AG10803 (cell line): ENCODE measurements around the gene LRRC55.

ENCODE experiments used
- DNase-seq: peaks from one replicate; pipeline ENCODE4 v3.0.0; 2010; ENCODE audit warnings: low read depth
- H3K4me3 ChIP-seq: 2 replicates; pipeline ENCODE4 v1.5.1; 2011; ENCODE audit warnings: mild to moderate bottlenecking, low read length, control low read depth
- TF ChIP-seq, protein P1 (sequence below): conservative IDR thresholded peaks from 2 replicates; pipeline ENCODE4 v1.5.1; 2011; ENCODE audit warnings: mild to moderate bottlenecking, low read length, control low read depth, inconsistent platforms

The LRRC55 gene, protein sequence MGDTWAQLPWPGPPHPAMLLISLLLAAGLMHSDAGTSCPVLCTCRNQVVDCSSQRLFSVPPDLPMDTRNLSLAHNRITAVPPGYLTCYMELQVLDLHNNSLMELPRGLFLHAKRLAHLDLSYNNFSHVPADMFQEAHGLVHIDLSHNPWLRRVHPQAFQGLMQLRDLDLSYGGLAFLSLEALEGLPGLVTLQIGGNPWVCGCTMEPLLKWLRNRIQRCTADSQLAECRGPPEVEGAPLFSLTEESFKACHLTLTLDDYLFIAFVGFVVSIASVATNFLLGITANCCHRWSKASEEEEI

DNA sequence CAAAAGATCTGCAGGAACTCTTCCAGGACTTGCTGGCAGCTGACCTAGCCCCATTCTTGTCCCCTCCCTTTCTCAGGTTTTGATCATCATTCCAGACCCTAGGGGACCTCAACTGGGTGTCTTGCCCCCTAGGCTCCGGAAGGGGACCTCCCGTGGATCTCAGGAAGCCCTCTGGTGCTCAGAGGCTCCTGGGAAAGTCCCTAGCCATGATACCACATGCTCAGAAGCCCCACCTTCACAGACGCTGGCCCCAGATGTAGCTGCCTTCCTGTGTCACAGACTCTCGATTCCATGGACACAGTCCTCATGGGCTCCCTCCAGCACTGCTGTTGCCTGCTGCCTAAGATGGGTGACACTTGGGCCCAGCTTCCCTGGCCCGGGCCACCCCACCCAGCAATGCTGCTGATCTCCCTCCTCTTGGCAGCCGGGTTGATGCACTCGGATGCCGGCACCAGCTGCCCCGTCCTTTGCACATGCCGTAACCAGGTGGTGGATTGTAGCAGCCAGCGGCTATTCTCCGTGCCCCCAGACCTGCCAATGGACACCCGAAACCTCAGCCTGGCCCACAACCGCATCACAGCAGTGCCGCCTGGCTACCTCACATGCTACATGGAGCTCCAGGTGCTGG lies at the start of gene LRRC55:
TSS of gene LRRC55 (plus strand) at position 276 of the 628 bp plus-strand sequence. CDS start at position 346, 70 bp downstream.
- DNase-seq: no peak
- no peak within 1 kb of the TSS for H3K4me3 ChIP-seq
- TF ChIP-seq, protein P1, sequence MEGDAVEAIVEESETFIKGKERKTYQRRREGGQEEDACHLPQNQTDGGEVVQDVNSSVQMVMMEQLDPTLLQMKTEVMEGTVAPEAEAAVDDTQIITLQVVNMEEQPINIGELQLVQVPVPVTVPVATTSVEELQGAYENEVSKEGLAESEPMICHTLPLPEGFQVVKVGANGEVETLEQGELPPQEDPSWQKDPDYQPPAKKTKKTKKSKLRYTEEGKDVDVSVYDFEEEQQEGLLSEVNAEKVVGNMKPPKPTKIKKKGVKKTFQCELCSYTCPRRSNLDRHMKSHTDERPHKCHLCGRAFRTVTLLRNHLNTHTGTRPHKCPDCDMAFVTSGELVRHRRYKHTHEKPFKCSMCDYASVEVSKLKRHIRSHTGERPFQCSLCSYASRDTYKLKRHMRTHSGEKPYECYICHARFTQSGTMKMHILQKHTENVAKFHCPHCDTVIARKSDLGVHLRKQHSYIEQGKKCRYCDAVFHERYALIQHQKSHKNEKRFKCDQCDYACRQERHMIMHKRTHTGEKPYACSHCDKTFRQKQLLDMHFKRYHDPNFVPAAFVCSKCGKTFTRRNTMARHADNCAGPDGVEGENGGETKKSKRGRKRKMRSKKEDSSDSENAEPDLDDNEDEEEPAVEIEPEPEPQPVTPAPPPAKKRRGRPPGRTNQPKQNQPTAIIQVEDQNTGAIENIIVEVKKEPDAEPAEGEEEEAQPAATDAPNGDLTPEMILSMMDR: no peak

DNA sequence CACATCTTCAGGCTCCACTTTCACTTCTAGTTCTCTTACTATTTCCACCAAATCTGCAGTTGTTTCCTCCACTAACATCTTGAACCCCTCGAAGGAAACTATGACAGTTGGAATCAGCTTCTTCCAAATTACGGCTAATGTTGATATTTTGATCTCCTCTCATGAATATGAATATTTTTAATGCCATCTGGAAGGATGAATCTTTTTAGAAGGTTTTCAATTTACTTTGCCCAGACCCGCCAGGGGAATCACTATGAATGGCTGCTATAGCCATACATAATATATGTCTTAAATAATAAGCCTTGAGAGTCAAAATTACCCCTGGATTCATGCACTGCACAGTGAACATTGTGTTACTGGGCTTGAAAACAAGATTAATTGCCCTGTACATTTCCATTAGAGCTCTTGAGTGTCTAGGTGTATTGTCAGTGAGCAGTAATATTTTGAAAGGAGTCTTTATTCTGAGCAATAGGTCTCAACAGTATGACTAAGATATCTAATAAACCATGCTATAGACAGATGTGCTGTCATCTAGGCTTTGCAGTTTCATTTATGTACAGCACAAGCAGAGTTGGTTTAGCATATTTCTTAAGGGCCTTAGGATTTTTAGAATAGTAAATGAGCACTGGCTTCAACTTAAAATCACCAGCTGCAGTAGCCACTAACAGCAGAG lies 48.3 kb upstream of the LRRC55 start:
- TF ChIP-seq, protein P1: no peak
- DNase-seq: no peak
- no peak overlapping the region for H3K4me3 ChIP-seq

DNA sequence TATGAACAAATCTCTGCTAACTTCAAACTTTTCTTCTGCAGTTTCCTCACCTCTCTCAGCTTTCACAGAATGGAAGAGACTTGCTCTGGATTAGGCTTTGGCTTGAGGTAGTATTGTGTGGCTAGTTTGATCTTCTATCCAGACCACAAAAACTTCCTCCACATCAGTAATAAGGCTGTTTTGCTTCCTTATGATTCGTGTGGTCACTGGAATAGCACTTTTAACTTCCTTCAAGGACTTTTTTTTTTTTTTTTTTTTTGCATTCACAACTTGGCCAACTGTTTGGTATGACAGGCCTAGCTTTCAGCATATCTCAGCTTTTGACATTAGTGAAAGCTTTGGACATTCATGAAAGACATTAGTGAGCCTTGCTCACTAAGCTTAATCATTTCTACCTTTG lies 47.5 kb upstream of the LRRC55 start:
- TF ChIP-seq, protein P1: no peak
- no peak for DNase-seq
- no peak overlapping the region for H3K4me3 ChIP-seq

DNA sequence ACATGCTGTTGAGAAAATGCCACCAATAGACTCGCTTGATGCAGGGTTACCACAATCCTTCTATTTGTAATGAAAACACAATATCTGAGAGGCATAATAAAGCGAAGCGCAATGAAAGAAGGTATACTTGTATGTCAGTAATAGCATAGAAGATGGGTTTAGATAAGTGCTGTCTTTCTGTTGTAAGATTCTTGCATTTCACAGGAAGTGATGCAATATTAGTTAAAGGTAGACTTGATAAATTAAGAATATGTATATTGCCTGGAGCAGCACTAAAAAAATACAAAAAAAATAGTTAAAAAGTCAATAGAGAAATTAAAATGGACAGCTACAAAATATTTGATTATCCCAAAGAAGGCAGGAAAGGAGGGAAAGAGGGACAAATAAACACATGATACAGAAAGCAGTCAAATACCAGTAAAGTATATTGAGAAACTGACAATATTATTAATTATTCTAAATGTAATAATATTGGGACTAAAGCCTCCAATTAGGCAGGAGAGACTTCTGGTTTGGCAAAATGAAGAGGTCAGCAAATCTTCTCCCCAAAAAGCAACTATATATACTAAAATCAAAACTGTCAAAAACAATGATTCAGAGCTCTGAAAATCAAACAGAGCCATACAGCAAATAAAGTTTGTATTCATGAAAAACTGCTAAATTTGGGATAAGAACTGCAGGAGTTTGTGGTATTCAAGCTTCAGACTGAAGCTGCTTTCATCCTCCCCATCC lies 46.6 kb upstream of the LRRC55 start:
- TF ChIP-seq, protein P1: no peak
- no peak for DNase-seq

DNA sequence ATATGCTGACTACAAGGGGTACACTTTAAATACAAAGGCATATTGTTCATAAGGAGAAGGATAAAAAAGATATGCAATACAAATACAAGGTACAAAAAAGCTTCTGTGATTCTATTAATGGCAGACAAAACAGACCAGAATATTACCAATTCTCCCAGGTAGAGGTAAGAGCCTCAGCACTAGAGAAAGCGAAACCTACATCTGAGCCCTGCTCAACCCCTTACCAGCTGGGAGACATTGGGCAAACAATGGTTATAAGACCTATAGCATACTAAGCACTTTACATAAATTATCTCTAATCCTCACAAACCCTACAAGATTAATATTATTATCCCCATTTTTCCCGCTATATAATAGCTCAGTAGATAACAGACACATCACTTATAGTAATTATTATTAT lies 41.2 kb upstream of the LRRC55 start:
- TF ChIP-seq, protein P1: no peak
- no peak for DNase-seq
- H3K4me3 ChIP-seq: no peak overlapping the region

More for the DNA sequence above, 46.6 kb upstream of the LRRC55 start:
- H3K4me3 ChIP-seq: no peak overlapping the region

DNA sequence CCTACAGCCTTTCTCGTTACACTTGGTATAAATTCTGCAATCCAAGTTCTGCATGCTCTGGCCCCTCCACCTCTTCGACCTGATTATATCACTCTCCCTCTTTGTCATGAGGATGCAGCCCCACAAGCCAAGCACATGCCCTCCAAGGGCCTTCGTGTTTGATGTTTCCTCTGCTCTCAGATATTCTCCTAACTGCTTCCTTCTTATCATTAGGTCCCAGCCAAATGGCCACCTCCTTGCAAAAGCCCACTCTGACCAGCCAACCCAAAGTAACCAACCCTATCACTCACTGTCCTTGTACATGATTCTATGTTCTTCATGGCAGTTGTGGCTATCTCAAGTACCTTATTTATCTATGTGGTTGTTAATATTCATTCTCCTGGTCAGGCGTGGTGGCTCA lies 38.3 kb upstream of the LRRC55 start:
- DNase-seq: no peak
- TF ChIP-seq, protein P1: no peak
- H3K4me3 ChIP-seq: no peak overlapping the region
